ENCODE results near the gene NFIB.

NFIB gene

GRCh38 chr9:14313951-14314423, at the start of gene NFIB:
NFIB (minus strand) TSS chr9:14314141; CDS start chr9:14313511, 630 bp downstream.
- DNase-seq, result peak; percentile 86

DNA sequence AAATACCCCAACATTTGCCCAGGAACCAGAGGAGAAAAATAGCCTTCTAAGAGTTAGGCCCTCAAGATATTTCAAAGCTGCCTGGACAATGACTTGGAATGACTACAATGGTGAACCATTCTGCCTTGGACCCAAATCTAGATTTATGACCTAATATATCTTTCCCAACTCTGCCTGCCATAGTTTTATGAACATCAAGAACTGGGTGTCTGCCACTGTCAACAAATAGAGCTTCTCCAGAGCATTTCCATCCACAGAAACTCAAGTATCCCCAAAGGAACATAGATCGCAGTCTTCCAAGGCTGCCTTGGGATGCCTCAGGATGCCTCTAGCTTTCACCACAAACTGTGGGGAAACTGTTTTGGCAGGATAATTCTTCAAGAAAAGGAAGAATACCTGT, 48.2 kb upstream of the NFIB start:
- no peak for DNase-seq

- no peak for DNase-seq
Measured at GRCh38 chr9:14361074-14361473, 47.1 kb upstream of the NFIB start.

GRCh38 chr9:14358523-14358922, 44.6 kb upstream of the NFIB start:
- DNase-seq, result no peak

- no peak for DNase-seq
Measured at GRCh38 chr9:14356351-14357265, 42.7 kb upstream of the NFIB start.

GRCh38 chr9:14354201-14354600, 40.3 kb upstream of the NFIB start:
- no peak for DNase-seq

DNA sequence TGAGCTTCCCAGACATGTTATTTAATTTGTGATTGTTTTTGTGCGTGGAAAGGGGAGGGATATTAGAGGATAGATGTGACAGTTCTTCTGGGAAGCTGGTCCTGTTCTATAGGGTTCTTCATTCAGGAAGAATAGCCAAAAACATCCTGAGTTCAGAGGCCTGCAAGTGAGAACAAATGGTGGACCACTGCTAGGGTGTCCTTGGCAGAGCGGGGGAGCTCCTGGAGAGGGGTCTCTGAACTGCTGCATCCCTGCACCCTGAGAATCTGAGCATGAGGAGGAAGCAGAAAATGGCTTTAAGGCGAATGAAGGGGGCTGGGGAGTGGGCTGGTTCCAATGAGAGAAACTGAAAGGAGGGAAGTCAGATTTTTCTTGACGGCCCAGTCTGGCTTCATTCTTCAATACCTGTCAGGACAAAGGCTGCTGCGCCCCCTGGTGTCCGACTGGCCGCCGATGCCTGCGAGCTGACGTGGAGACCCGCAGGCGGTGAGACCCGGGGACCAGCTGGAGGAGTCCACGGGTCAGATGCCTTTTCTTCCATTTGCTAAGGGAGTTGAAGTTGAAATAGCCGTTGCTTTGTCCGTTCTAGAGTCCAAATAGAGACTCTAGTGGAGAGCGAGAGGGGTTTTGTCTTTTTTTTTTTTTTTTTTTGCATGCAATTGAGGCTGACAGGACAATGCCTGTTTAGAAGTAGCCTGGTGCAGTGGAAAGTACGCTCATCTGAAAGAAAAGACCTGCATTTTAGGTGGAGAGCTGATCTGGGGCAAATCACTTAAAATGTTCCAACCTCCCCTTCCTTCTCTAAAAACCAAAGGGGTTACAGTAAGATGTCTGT, 39.5 kb upstream of the NFIB start:
- peak; percentile 86 for DNase-seq

DNA sequence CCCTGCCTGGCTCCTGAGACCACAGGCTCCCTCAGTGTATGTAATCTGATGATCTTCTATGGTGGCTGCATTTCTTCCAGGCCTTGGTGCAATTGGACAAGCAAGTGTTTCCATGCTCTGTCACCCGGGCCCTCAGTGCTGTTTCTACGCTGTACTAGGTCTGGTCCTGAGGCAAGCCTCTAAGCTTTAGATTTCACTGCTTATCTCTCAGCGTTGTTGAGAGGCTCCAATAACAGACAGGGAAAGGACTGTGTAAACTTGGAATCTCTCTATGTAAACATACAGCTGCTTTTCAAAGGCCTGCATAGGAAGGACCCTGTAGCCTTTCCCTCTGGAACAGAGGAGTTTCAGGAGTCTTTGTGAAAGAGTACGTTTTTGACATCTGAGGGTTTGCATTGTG, 38.6 kb upstream of the NFIB start:
- no peak for DNase-seq

GRCh38 chr9:14351221-14351836, 37.4 kb upstream of the NFIB start:
- DNase-seq, result no peak

DNA sequence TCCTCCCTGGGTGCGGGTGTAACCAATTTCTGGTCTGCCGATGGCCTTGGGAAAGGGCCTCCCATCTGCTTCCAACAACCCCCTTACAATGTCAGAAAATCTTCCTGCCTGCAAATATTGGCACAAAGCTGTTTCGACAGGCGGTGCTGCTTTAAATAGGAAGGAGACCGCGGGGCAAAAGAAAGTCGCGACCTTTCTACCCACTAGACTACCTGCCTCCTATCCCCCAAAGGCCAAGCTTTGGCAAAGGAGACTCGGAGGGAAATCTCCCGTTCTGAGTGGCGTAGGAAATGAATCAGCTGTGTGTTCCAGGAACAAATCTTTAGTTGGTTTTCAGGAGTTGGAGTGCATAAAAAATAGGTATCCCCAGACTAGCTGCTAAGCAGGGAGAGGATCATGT, 36.8 kb upstream of the NFIB start:
- DNase-seq, result no peak

DNA sequence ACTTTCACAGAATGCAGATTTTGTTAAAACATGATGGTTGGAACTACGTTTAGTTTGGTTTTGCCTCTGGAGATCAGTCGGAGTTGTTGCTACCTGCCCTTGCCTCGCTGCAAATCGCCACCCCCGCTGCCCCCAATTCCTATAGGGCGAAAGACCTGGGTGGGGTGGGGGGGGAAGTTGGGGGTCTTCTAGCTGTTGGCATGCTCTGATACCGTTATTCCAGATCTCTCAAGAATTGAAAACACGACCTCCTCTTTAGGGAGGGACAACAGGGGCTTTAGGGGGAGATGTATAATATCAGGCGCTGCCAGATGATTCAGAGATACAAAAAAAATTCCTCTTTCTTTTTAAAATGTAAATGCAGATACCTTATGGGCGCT, 36.4 kb upstream of the NFIB start:
- no peak for DNase-seq

GRCh38 chr9:14349447-14350348, 35.8 kb upstream of the NFIB start:
- no peak for DNase-seq

- no peak for DNase-seq
Measured at GRCh38 chr9:14349146-14349446, 35.2 kb upstream of the NFIB start.

GRCh38 chr9:14348373-14349145, 34.6 kb upstream of the NFIB start:
- DNase-seq, result no peak

- DNase-seq, result no peak
Measured at GRCh38 chr9:14348123-14348372, 34.1 kb upstream of the NFIB start.

DNA sequence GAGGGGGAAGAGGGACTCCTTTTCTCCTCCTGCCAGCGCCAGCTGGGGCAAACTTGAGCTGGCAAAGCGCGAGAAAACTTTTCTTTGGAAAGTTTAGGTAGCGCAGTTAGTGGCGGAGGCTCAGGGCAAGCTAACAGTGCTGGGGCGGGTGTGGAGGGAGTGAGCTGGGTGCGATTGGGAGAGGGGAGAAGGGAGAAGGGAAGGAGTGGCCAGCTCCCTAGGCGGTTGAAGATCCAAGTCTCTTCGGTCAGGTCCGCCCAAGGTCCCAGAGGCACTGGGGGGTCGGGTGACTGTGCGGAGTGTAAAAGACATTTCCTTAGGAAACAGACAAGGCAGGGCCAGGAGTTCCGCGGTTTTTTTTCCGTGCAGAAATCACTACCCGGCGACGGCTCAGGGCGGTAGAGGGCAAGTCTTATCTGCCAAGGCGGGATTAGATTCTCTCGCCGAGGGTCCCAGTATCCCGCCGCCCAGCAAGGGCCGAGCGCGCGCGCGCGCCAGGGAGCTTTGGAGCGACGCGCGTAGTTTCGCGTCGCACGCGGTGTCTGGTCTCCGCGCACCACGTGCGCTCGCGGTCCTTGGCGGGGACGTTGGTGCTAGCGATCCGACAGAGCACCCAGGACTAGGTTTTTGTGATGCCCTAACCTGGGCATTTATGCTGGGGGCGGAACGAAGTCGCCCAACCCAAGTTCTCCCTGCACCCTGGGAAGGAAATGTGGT, 33.6 kb upstream of the NFIB start:
- DNase-seq, result no peak

GRCh38 chr9:14346811-14347405, 33.0 kb upstream of the NFIB start:
- no peak for DNase-seq

DNA sequence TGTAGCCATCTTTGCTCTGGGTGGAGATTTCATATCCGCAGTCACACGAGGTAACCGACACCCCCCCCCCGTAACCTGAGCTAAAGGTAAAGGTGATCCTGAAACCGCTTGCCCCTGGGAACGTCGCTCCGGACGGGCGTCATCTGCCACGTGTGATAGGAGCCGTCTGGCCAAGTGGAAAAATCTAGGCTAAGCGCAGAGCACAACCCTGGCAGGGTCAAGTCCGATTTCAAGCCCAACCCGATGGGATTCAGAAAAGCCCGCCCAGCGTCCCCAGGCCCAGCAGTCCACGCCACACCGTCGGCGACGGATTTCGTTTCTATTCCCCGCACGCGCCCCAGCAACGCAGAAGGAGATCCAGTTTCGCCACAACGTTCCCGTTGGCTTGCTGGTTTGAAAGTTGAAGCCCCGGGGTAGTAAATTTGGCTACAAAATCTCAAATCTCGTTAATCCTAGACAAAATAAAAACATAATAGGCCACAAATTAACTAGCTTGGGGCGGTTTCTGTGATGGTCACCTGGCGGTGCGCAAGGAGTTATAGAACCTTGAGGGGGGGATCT, 32.4 kb upstream of the NFIB start:
- DNase-seq, result no peak

- no peak for DNase-seq
Measured at GRCh38 chr9:14345354-14346230, 31.7 kb upstream of the NFIB start.

DNA sequence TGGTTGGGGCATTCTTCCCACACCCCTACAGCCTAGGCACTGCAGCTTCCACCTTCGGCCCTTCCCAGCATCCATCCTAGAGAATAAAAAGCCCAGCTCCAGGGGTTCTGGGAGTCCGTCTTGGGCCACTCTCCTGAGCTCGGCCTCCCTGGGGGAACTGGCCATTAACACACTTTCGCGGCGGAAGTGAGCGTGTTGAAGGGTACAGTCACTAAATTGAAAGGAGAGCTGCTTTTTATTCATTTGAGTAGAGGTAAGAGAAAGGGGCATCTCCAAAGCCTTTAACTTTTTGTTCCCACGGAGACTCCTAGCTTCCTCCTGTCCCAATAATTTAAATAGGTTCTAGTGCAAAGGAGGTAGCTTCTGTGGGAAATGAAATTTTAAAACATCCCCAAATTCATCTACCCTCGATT, 31.0 kb upstream of the NFIB start:
- DNase-seq, result no peak
